ENCODE measurements around the gene SEZ6. TPM values are rescaled to one million over a fixed set of nuclear protein-coding genes. Genes with fewer than 3 reads are reported as not detected.

Gene SEZ6
- total RNA-seq, 1 experiment from 2014 or later, result not detected

- Histone ChIP-seq H3F3A (ENCODE audit: low read length, unreplicated experiment) (no peaks in the 10 kb centered on the region), H3K27ac (ENCODE audit: low read length) (no peak overlapping the region), H3K79me2 (ENCODE audit: low read length) (no peaks in the 10 kb centered on the region), H4K20me1 (ENCODE audit: low read length) (no peaks in the 10 kb centered on the region), H2AFZ (ENCODE audit: low read length) (no peak overlapping the region), H3K4me3 (ENCODE audit: low read length) (no peak overlapping the region), H3K27me3 (ENCODE audit: low read length) (peaks cover 22% of the 10 kb centered on the region), H3K9me3 (ENCODE audit: low read length) (no peaks in the 10 kb centered on the region), H3K9ac (ENCODE audit: low read length) (no peak overlapping the region), H3K4me2 (ENCODE audit: low read length) (no peak overlapping the region), H3K9me2 (replicated peaks; ENCODE audit: low read length) (no peaks in the 10 kb centered on the region), H3K36me3 (ENCODE audit: low read depth, low read length) (no peaks in the 10 kb centered on the region), H3K4me1 (ENCODE audit: insufficient read depth, low read length) (no peaks in the 10 kb centered on the region)
- ATAC-seq, result no peak
- intact Hi-C loops (cut with micrococcal nuclease), result no loop called here
- TF ChIP-seq EZH2 (IDR thresholded peaks at IDR 0.05; ENCODE audit: low read length, unreplicated experiment) (no peak), EZH2phosphoT487 (IDR thresholded peaks at IDR 0.05; ENCODE audit: borderline replicate concordance, low read length) (no peak)
- TF ChIP-seq, protein P1, sequence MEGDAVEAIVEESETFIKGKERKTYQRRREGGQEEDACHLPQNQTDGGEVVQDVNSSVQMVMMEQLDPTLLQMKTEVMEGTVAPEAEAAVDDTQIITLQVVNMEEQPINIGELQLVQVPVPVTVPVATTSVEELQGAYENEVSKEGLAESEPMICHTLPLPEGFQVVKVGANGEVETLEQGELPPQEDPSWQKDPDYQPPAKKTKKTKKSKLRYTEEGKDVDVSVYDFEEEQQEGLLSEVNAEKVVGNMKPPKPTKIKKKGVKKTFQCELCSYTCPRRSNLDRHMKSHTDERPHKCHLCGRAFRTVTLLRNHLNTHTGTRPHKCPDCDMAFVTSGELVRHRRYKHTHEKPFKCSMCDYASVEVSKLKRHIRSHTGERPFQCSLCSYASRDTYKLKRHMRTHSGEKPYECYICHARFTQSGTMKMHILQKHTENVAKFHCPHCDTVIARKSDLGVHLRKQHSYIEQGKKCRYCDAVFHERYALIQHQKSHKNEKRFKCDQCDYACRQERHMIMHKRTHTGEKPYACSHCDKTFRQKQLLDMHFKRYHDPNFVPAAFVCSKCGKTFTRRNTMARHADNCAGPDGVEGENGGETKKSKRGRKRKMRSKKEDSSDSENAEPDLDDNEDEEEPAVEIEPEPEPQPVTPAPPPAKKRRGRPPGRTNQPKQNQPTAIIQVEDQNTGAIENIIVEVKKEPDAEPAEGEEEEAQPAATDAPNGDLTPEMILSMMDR (conservative IDR thresholded peaks at IDR 0.05; ENCODE audit: low read depth, low read length), result no peak
- no TSS peak for BruUV-seq (replicated peaks)
- ChIA-PET CTCF (no interaction called here), POLR2A (ENCODE audit: unreplicated experiment) (no interaction called here)
- DNase-seq, result no peak
Observed at GRCh38 chr17:29051194-29051593, 45.4 kb upstream of the SEZ6 start.

DNA sequence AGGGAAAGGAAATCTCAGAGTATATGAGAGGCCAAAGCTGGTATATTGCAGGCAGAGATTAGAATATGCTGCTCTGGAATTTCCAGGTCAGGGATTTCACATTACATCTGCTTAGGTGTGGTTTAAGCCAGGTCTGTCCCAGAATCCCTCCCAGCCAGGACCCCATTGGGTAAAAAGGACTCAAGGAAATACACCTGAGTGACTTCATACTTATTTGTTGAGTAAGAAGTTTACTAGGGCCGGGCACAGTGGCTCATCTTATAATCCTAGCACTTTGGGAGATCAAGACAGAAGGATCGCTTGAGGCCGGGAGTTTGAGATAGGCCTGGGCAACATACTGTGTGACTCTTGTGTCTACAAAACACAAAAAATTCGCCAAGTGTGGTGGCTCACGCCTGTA lies 44.3 kb upstream of the SEZ6 start:
- H3K27ac ChIP-seq (ENCODE audit: low read length), result no peak overlapping the region
- H3K27me3 ChIP-seq (ENCODE audit: low read length), result peaks cover 29% of the 10 kb centered on the region
- intact Hi-C loops (cut with micrococcal nuclease), result no loop called here
- ATAC-seq, result no peak
- no peak overlapping the region for H2AFZ ChIP-seq (ENCODE audit: low read length)
- H3K9me3 ChIP-seq (ENCODE audit: low read length), result no peaks in the 10 kb centered on the region
- TF ChIP-seq EZH2 (IDR thresholded peaks at IDR 0.05; ENCODE audit: low read length, unreplicated experiment) (no peak), EZH2phosphoT487 (IDR thresholded peaks at IDR 0.05; ENCODE audit: borderline replicate concordance, low read length) (no peak)
- TF ChIP-seq, protein P1 (conservative IDR thresholded peaks at IDR 0.05; ENCODE audit: low read depth, low read length), result no peak
- no peak overlapping the region for H3K9ac ChIP-seq (ENCODE audit: low read length)
- ChIA-PET CTCF (no interaction called here), POLR2A (ENCODE audit: unreplicated experiment) (no interaction called here)
- no peaks in the 10 kb centered on the region for H3K4me1 ChIP-seq (ENCODE audit: insufficient read depth, low read length)
- no TSS peak for BruUV-seq (replicated peaks)
- H3K9me2 ChIP-seq (replicated peaks; ENCODE audit: low read length), result no peaks in the 10 kb centered on the region
- no peak for DNase-seq
- H3K36me3 ChIP-seq (ENCODE audit: low read depth, low read length), result no peaks in the 10 kb centered on the region
- H3K4me2 ChIP-seq (ENCODE audit: low read length), result no peak overlapping the region
- H3F3A ChIP-seq (ENCODE audit: low read length, unreplicated experiment), result no peaks in the 10 kb centered on the region
- no peaks in the 10 kb centered on the region for H3K79me2 ChIP-seq (ENCODE audit: low read length)
- no peak overlapping the region for H3K4me3 ChIP-seq (ENCODE audit: low read length)
- no peaks in the 10 kb centered on the region for H4K20me1 ChIP-seq (ENCODE audit: low read length)

- ATAC-seq (no peak), DNase-seq (no peak)
- CTCF ChIA-PET, result no interaction called here
- Histone ChIP-seq H3K27ac (ENCODE audit: low read length) (no peak overlapping the region), H3K36me3 (ENCODE audit: low read depth, low read length) (no peaks in the 10 kb centered on the region), H3K27me3 (ENCODE audit: low read length) (peaks cover 29% of the 10 kb centered on the region), H2AFZ (ENCODE audit: low read length) (no peak overlapping the region), H3K9me2 (replicated peaks; ENCODE audit: low read length) (no peaks in the 10 kb centered on the region), H3K9me3 (ENCODE audit: low read length) (no peaks in the 10 kb centered on the region), H3K9ac (ENCODE audit: low read length) (no peak overlapping the region), H3K4me1 (ENCODE audit: insufficient read depth, low read length) (no peaks in the 10 kb centered on the region), H3F3A (ENCODE audit: low read length, unreplicated experiment) (no peaks in the 10 kb centered on the region), H3K4me2 (ENCODE audit: low read length) (no peak overlapping the region), H3K4me3 (ENCODE audit: low read length) (no peak overlapping the region), H4K20me1 (ENCODE audit: low read length) (no peaks in the 10 kb centered on the region), H3K79me2 (ENCODE audit: low read length) (no peaks in the 10 kb centered on the region)
- POLR2A ChIA-PET (ENCODE audit: unreplicated experiment), result no interaction called here
- intact Hi-C loops (cut with micrococcal nuclease), result no loop called here
- no peak for TF ChIP-seq EZH2 (IDR thresholded peaks at IDR 0.05; ENCODE audit: low read length, unreplicated experiment)
- no TSS peak for BruUV-seq (replicated peaks)
Observed at GRCh38 chr17:29049541-29050145, 43.8 kb upstream of the SEZ6 start.
